Measurements from ENCODE around the gene PCSK6. TPM values are rescaled to one million over a fixed set of nuclear protein-coding genes. Genes with fewer than 3 reads are reported as not detected.

Gene PCSK6
- total RNA-seq, 1 experiment from 2014 or later: 10.6 TPM

DNA sequence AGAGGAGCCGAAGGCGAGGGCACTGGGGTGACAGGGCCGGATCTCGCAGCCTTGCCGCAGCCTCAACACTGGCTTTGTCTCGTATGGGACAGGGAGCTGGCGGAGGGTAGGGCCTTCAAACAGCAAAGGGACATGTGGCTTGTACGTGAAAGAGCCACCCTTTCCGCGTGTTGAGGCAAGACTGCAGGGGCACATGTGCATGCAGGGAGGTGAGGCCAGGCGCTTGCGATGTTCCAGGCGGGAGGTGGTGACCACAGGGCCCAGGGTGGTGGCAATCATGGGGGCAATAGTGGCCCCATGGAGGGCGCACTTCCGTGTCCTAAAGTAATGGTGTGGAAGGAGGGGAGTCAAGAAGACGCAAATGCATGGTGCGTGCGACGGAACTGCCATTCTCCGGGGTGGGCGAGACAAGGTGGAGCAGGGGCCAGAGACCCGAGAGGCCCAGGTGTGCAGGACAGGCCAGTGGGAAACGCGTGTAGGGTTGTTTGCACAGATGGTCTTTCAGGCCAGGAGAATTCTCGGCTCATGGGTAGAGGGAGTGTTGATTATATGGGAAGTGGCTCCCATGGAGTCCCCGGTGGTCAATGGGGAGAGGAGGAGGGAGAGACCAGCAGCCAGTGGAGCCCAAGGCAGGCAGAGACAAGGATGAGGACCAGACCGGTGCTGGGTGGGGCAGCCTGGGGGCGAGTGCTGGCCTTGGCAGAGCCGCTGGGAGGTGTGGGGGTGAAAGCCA lies 45.8 kb upstream of the PCSK6 start:
- no peak for ATAC-seq
- intact Hi-C loops (cut with micrococcal nuclease; ENCODE audit: unreplicated experiment) (no loop called here), in situ Hi-C loops (cut with HindIII; ENCODE audit: low pct_unique_long_range_greater_than_20kb, low sequenced_read_pairs) (no loop called here)
- H3K27me3 ChIP-seq (ENCODE audit: control insufficient read depth, insufficient read depth, low read length): no peaks in the 10 kb centered on the region
- ChIA-PET CTCF (no interaction called here), POLR2A (no interaction called here)
- no peak overlapping the region for H3K27ac ChIP-seq (ENCODE audit: low read length)
- TF ChIP-seq, protein P1, sequence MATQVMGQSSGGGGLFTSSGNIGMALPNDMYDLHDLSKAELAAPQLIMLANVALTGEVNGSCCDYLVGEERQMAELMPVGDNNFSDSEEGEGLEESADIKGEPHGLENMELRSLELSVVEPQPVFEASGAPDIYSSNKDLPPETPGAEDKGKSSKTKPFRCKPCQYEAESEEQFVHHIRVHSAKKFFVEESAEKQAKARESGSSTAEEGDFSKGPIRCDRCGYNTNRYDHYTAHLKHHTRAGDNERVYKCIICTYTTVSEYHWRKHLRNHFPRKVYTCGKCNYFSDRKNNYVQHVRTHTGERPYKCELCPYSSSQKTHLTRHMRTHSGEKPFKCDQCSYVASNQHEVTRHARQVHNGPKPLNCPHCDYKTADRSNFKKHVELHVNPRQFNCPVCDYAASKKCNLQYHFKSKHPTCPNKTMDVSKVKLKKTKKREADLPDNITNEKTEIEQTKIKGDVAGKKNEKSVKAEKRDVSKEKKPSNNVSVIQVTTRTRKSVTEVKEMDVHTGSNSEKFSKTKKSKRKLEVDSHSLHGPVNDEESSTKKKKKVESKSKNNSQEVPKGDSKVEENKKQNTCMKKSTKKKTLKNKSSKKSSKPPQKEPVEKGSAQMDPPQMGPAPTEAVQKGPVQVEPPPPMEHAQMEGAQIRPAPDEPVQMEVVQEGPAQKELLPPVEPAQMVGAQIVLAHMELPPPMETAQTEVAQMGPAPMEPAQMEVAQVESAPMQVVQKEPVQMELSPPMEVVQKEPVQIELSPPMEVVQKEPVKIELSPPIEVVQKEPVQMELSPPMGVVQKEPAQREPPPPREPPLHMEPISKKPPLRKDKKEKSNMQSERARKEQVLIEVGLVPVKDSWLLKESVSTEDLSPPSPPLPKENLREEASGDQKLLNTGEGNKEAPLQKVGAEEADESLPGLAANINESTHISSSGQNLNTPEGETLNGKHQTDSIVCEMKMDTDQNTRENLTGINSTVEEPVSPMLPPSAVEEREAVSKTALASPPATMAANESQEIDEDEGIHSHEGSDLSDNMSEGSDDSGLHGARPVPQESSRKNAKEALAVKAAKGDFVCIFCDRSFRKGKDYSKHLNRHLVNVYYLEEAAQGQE (IDR thresholded peaks at IDR 0.05; ENCODE audit: insufficient read depth in 1 of 2, low read depth in 2 of 2, low read length in 1 of 2): no peak
- TF ChIP-seq TCF7L2 (IDR thresholded peaks at IDR 0.05; ENCODE audit: low read depth, low read length): no peak
- no peak for TF ChIP-seq POLR2AphosphoS5 (IDR thresholded peaks at IDR 0.05; ENCODE audit: low read depth, low read length)
- TF ChIP-seq, protein P2, sequence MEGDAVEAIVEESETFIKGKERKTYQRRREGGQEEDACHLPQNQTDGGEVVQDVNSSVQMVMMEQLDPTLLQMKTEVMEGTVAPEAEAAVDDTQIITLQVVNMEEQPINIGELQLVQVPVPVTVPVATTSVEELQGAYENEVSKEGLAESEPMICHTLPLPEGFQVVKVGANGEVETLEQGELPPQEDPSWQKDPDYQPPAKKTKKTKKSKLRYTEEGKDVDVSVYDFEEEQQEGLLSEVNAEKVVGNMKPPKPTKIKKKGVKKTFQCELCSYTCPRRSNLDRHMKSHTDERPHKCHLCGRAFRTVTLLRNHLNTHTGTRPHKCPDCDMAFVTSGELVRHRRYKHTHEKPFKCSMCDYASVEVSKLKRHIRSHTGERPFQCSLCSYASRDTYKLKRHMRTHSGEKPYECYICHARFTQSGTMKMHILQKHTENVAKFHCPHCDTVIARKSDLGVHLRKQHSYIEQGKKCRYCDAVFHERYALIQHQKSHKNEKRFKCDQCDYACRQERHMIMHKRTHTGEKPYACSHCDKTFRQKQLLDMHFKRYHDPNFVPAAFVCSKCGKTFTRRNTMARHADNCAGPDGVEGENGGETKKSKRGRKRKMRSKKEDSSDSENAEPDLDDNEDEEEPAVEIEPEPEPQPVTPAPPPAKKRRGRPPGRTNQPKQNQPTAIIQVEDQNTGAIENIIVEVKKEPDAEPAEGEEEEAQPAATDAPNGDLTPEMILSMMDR (IDR thresholded peaks at IDR 0.05): no peak
- no peak for TF ChIP-seq SIN3A (IDR thresholded peaks at IDR 0.05; ENCODE audit: borderline replicate concordance, insufficient read depth, low read depth, low read length)
- no peaks in the 10 kb centered on the region for H3K4me1 ChIP-seq (ENCODE audit: control insufficient read depth, insufficient read depth, low read length)
- H3K4me3 ChIP-seq (ENCODE audit: low read depth in 2 of 2, low read length in 2 of 2): no peak overlapping the region
- DNase-seq (ENCODE audit: low read depth, low spot score): no peak
- H3K36me3 ChIP-seq (ENCODE audit: control insufficient read depth, insufficient read depth, low read length): no peaks in the 10 kb centered on the region
- H3K9me3 ChIP-seq (ENCODE audit: control insufficient read depth, insufficient read depth, low read depth, low read length): no peaks in the 10 kb centered on the region
- BruUV-seq (replicated peaks): no TSS peak

DNA sequence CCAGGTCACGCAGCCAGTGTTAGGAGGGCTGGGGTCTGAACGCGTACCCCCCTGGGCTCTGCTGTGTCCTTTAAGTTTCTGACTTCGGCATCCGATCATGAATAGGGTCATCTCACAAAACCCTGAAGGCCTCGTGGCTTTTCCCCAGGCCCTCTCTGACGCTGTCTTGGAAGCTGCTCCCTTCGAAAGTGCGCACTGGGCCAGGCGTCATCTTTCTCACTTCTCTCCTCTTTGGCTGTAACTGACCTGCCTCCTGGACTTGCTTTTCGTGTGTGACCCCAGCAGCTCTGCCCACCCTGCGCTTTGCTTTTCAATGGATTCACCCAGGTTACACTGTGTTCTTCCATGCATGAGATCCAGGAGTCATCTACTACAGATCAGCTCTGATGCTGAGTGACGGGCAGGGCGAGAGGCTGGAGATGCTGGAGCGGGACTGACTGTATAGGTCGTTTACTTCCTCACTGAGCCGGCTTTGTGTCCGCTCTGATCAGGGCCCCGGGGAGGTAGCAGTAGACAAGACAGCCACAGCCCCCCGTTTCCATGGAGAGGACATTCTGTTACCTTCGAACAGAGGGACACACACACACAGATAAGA lies 45.0 kb upstream of the PCSK6 start:
- DNase-seq (ENCODE audit: low read depth, low spot score) (no peak), ATAC-seq (no peak)
- ChIA-PET CTCF (no interaction called here), POLR2A (no interaction called here)
- no peaks in the 10 kb centered on the region for H3K9me3 ChIP-seq (ENCODE audit: control insufficient read depth, insufficient read depth, low read depth, low read length)
- no peak overlapping the region for H3K4me3 ChIP-seq (ENCODE audit: low read depth in 2 of 2, low read length in 2 of 2)
- no peak for TF ChIP-seq POLR2AphosphoS5 (IDR thresholded peaks at IDR 0.05; ENCODE audit: low read depth, low read length)
- in situ Hi-C loops (cut with HindIII; ENCODE audit: low pct_unique_long_range_greater_than_20kb, low sequenced_read_pairs): no loop called here
- BruUV-seq (replicated peaks): no TSS peak
- H3K36me3 ChIP-seq (ENCODE audit: control insufficient read depth, insufficient read depth, low read length): no peaks in the 10 kb centered on the region
- H3K27me3 ChIP-seq (ENCODE audit: control insufficient read depth, insufficient read depth, low read length): no peaks in the 10 kb centered on the region
- no peaks in the 10 kb centered on the region for H3K4me1 ChIP-seq (ENCODE audit: control insufficient read depth, insufficient read depth, low read length)
- H3K27ac ChIP-seq (ENCODE audit: low read length): no peak overlapping the region
- intact Hi-C loops (cut with micrococcal nuclease; ENCODE audit: unreplicated experiment): no loop called here

All from Panc1 (cell line).